HFF-Myc (cell line): Measurements from ENCODE around the gene PVALB.

Source experiments
- DNase-seq: peaks from one replicate; pipeline ENCODE4 v3.0.0-alpha.2; 2011; ENCODE audit warnings: low read depth; ENCODE audit errors: extremely low read depth
- H3K4me3 ChIP-seq: replicated peaks from 2 replicates; pipeline ENCODE4 v1.5.1; 2011; ENCODE audit warnings: low read depth, mild to moderate bottlenecking, control low read depth, low read length
- CTCF ChIP-seq: IDR thresholded peaks from 2 replicates; pipeline ENCODE4 v1.5.1; 2012; ENCODE audit warnings: mild to moderate bottlenecking, low read depth, low read length, control low read depth; ENCODE audit errors: missing control alignments

The PVALB gene

GRCh38 chr22:36831717-36832116 is 14.9 kb upstream of the PVALB start:
- no peak for DNase-seq
- no peak overlapping the region for H3K4me3 ChIP-seq
- TF ChIP-seq CTCF = no peak

- DNase-seq = no peak
- no peak overlapping the region for H3K4me3 ChIP-seq
- TF ChIP-seq CTCF = no peak
Measured at GRCh38 chr22:36831206-36831605, 14.4 kb upstream of the PVALB start.

DNA sequence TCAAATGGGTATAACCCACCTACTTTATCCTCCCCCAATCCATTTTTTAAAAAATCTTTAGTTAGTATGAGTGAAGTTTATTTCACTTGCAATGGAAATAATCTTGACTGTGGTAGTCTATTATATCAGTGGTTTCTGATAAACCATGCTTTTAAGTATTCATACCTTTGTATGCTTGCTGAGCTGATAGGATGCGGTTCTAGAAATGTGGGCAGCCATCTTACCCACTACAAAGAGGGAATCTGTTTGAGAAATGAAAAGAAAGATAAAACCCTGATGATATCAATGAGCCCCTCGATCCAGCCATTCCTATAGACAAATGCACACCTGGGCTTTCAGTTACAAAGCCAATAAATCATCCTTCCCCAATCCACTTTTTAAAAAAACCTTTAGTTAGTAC is 13.8 kb upstream of the PVALB start:
- no peak overlapping the region for H3K4me3 ChIP-seq
- TF ChIP-seq CTCF = no peak

DNA sequence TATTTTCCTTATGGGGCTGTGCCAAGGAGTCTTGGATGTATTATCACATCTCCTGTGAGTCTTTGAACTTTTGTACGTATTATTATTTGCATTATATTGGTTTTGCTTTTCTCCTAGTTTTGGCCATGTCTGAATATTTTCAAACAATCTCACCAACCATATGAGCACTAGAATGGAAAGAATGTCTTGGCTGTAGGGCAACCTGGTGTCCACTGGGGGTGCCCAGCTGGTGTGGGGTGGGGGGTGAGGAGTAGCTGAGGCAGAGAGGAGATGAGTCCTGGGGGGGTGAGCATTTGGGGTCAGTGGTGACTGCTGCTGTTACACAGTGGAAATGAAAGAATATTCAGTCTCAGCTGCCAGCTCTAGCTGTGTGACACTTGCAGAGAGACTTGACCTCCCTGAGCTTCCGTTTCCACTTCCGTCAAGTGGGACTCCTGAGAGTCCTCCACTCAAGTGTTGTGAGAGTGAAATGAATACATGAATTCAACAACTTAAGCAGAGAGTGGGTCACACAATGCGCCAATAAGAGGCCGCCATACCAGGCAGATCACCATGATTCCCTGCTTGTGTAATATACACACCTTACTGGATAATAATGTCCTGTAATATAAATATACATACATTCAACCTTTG is 12.7 kb upstream of the PVALB start:
- H3K4me3 ChIP-seq = no peak overlapping the region
- TF ChIP-seq CTCF = no peak
- DNase-seq = no peak

More for the DNA sequence above, 13.8 kb upstream of the PVALB start:
- no peak for DNase-seq

GRCh38 chr22:36828815-36829214 is 12.0 kb upstream of the PVALB start:
- no peak for TF ChIP-seq CTCF
- DNase-seq = no peak
- H3K4me3 ChIP-seq = no peak overlapping the region

- no peak for DNase-seq
- TF ChIP-seq CTCF = no peak
- H3K4me3 ChIP-seq = no peak overlapping the region
Measured at GRCh38 chr22:36826262-36826661, 9.4 kb upstream of the PVALB start.

GRCh38 chr22:36824655-36825054 is 7.8 kb upstream of the PVALB start:
- TF ChIP-seq CTCF = no peak
- DNase-seq = no peak
- no peak overlapping the region for H3K4me3 ChIP-seq
